GM12873 (cell line): ENCODE results near the gene DRAM2.

Source experiments
- TF ChIP-seq, protein P1 (sequence below): IDR thresholded peaks from 2 replicates; pipeline ENCODE4 v1.5.1; 2012; ENCODE audit warnings: low read depth, mild to moderate bottlenecking, moderate library complexity, low read length, control low read depth; ENCODE audit not compliant: insufficient read depth; ENCODE audit errors: missing control alignments

Gene DRAM2

DNA sequence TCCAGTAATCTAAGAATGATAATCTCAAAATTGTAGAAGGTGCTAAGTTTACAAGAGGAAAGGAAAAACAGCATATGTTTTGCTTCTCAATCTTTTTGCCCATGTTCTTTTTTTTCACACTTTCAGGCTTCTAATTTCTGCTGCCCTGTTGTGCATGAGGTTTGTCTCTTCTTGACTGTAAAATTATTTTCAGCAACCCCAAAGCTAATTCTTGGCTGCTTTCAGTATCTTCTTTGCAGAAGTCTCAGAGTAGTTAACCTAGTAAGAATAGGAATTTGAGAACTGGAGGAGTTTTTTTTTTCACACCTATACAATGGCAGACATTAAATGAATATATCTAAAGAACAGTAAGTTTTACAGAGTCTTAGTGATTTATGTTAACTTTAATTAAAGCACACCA is 34.2 kb upstream of the DRAM2 start:
- TF ChIP-seq, protein P1, sequence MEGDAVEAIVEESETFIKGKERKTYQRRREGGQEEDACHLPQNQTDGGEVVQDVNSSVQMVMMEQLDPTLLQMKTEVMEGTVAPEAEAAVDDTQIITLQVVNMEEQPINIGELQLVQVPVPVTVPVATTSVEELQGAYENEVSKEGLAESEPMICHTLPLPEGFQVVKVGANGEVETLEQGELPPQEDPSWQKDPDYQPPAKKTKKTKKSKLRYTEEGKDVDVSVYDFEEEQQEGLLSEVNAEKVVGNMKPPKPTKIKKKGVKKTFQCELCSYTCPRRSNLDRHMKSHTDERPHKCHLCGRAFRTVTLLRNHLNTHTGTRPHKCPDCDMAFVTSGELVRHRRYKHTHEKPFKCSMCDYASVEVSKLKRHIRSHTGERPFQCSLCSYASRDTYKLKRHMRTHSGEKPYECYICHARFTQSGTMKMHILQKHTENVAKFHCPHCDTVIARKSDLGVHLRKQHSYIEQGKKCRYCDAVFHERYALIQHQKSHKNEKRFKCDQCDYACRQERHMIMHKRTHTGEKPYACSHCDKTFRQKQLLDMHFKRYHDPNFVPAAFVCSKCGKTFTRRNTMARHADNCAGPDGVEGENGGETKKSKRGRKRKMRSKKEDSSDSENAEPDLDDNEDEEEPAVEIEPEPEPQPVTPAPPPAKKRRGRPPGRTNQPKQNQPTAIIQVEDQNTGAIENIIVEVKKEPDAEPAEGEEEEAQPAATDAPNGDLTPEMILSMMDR = no peak

DNA sequence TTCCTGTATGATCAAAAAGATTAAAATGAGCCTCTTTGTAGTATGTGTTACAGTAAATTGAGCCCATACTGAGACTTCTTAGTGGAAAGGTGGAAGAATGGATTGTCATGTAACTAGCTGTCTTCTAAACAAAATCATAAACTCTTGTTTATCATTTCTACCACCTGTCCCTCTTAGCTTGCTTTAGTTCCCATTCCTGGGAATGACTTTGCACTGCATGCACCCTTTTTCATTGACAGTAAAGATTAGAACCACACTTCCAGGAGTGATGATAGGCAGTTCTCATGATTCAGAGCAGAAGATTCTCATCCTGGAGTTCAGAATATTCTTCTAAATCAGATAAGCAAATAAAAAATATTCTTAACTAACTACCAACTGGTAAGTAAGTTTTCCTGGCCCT is 32.6 kb upstream of the DRAM2 start:
- TF ChIP-seq, protein P1 = no peak

- TF ChIP-seq, protein P1 = no peak
Measured at GRCh38 chr1:111164151-111164550, 24.3 kb upstream of the DRAM2 start.

DNA sequence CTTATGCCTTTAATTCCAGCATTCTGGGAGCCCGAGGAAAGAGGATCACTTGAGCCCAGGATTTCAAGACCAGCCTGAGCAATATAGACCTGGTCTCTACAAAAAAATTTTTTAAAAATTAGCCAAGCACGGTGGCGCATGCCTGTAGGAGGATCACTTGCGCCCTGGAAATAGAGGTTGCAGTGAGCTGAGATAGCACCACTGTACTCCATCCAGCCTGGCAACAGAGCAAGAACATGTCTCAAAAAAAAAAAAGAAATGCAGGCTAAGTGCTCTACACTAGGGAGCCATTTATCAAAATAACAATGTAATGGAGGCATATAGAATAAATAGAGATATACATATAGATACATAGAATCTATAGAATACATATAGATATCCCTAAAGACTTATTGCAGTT is 23.5 kb upstream of the DRAM2 start:
- TF ChIP-seq, protein P1 = no peak

DNA sequence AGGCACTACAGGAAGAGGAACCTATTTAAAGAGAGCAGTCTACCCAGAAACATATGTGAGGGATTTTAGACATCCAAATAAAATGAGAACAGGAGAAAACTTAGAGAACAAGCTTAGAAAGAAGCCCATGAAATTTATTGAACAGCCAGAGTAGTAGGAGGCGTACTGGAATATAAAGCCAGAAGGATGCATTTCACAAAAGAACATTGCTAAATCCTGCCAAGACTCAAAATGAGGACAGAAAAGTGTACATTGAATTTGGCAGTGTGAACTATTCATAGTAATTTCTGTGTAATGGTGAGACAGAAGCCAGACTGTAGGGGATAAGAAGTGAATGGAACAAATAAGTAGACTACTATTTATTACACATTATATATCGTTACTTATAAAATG is 22.6 kb upstream of the DRAM2 start:
- TF ChIP-seq, protein P1 = no peak

DNA sequence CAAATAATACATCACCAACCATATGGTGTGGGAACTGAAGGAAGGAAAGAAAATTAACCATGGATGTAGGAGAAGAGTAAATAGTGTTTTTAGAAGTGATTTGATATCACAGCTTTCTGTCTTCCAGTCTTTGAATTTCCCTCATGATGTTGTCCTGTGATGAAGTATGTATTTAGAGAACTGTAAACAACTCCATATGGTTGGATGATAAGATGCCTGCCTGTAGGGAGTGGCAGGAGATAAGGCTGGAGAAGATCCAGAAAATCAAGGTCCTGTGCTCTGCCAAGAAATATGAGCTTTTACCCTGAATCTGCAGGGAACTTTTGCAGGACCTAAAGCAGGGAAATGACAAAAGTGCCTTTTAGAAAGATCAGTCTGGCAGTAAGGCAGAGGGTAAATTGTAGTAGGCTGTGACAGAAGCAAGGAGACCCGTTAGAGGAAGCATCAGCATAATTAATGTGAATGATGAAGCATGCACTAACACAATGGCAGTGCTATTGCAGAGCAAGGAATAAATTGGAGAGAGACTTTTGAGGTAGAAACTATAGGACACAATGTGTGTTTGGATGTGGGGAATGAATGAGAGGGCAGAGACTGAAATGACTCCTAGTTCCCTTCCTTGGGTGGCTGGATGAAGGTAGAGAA is 22.1 kb upstream of the DRAM2 start:
- TF ChIP-seq, protein P1 = no peak

DNA sequence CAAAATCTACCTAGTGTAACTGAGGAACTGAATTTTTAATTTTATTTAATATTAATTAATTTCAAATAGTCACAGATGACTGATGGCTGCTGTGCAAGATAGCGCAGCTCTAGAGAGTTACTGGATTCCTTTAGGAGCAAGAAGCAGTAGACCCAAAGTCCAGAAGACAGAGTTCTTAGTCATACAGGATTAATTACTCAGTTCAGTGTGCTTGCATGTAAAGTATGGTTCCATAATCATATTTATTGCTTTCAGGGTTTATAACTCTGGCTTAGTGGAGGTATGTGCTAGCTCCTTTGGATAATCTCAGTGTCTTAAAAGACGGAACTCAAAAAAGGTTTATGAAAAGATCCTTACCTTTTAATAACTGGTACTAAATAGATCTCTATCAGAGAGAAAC is 17.5 kb upstream of the DRAM2 start:
- TF ChIP-seq, protein P1 = no peak
